Skeletal muscle tissue (tissue), 4 donors: ENCODE measurements around the gene CCDC57. TPM values are rescaled to one million over a fixed set of nuclear protein-coding genes. Genes with fewer than 3 reads are reported as not detected.

Source experiments
- H3K27ac ChIP-seq: one replicate; pipeline ENCODE4 v1.7.0; 2013; ENCODE audit warnings: mild to moderate bottlenecking, low read depth, low read length, inconsistent platforms
- H3K27me3 ChIP-seq, 3 donors: one replicate each; pipeline ENCODE4 v1.7.0; 2013; ENCODE audit warnings: low read length in 3 of 3; ENCODE audit not compliant: control insufficient read depth in 3 of 3, insufficient read depth in 3 of 3
- H3K36me3 ChIP-seq, 3 donors: one replicate each; pipeline ENCODE4 v1.7.0; 2013; ENCODE audit warnings: low read length in 3 of 3; ENCODE audit not compliant: control insufficient read depth in 3 of 3, insufficient read depth in 3 of 3
- H3K4me1 ChIP-seq, 3 donors: one replicate each; pipeline ENCODE4 v1.7.0; 2013; ENCODE audit warnings: low read length in 3 of 3, mild to moderate bottlenecking in 3 of 3; ENCODE audit not compliant: control insufficient read depth in 3 of 3, insufficient read depth in 3 of 3
- H3K4me3 ChIP-seq, 3 donors: one replicate each; pipeline ENCODE4 v1.7.0; 2013; ENCODE audit warnings: low read length in 3 of 3
- H3K9ac ChIP-seq, 3 donors: one replicate each; pipeline ENCODE4 v1.7.0; 2013; ENCODE audit warnings: low read length in 3 of 3, mild to moderate bottlenecking in 3 of 3, moderate library complexity in 2 of 3, low read depth in 1 of 3
- H3K9me3 ChIP-seq, 3 donors: one replicate each; pipeline ENCODE4 v1.7.0; 2013; ENCODE audit warnings: low read length in 3 of 3; ENCODE audit not compliant: control insufficient read depth in 3 of 3
- total RNA-seq: library from RNA; depleted of rRNA; stranded (reverse); fragments of >200 nt; gene quantifications from one replicate; pipeline ENCODE4 v1.2.3, GENCODE V29; 2014
- donor health status: Osteomylitis.

The CCDC57 gene
- total RNA-seq, 1 donor from 2014 or later: 11.5 TPM

- Histone ChIP-seq H3K36me3 (peaks cover 63 to 77% (median 69%) of the 10 kb centered on the region in 3 donors), H3K27me3 (no peaks in the 10 kb centered on the region), H3K4me3 (no peak overlapping the region), H3K9ac (no peak overlapping the region), H3K4me1 (no peaks in the 10 kb centered on the region), H3K9me3 (no peaks in the 10 kb centered on the region), H3K27ac (no peak overlapping the region)
These were observed 128.9 kb downstream of the CCDC57 start for GRCh38 chr17:82083533-82084359.

GRCh38 chr17:82083009-82083408 lies 129.6 kb downstream of the CCDC57 start:
- no peaks in the 10 kb centered on the region for H3K4me1 ChIP-seq

GRCh38 chr17:82082456-82082855 lies 130.2 kb downstream of the CCDC57 start:
- Histone ChIP-seq H3K27ac (no peak overlapping the region), H3K9ac (no peak overlapping the region), H3K36me3 (peaks cover 57 to 66% (median 59%) of the 10 kb centered on the region in 3 donors)

More at GRCh38 chr17:82083009-82083408, 129.6 kb downstream of the CCDC57 start:
- Histone ChIP-seq H3K27me3 (no peaks in the 10 kb centered on the region), H3K27ac (no peak overlapping the region), H3K9me3 (no peaks in the 10 kb centered on the region), H3K36me3 (peaks cover 61 to 70% (median 64%) of the 10 kb centered on the region in 3 donors), H3K9ac (no peak overlapping the region), H3K4me3 (no peak overlapping the region)

GRCh38 chr17:82081966-82082365 lies 130.7 kb downstream of the CCDC57 start:
- H3K4me1 ChIP-seq: no peaks in the 10 kb centered on the region

More at GRCh38 chr17:82082456-82082855, 130.2 kb downstream of the CCDC57 start:
- H3K9me3 ChIP-seq: no peaks in the 10 kb centered on the region
- H3K27me3 ChIP-seq: no peaks in the 10 kb centered on the region
- H3K4me3 ChIP-seq: no peak overlapping the region
- H3K4me1 ChIP-seq: no peaks in the 10 kb centered on the region

GRCh38 chr17:82081546-82081945 lies 131.1 kb downstream of the CCDC57 start:
- H3K9ac ChIP-seq: no peak overlapping the region
- peaks cover 52 to 59% (median 53%) of the 10 kb centered on the region in 3 donors for H3K36me3 ChIP-seq
- H3K4me1 ChIP-seq: no peaks in the 10 kb centered on the region
- H3K27me3 ChIP-seq: no peaks in the 10 kb centered on the region
- H3K27ac ChIP-seq: no peak overlapping the region
- H3K9me3 ChIP-seq: no peaks in the 10 kb centered on the region
- no peak overlapping the region for H3K4me3 ChIP-seq

More at GRCh38 chr17:82081966-82082365, 130.7 kb downstream of the CCDC57 start:
- no peak overlapping the region for H3K27ac ChIP-seq
- H3K9me3 ChIP-seq: no peaks in the 10 kb centered on the region
- H3K27me3 ChIP-seq: no peaks in the 10 kb centered on the region
- H3K36me3 ChIP-seq: peaks cover 54 to 62% (median 55%) of the 10 kb centered on the region in 3 donors
- no peak overlapping the region for H3K4me3 ChIP-seq
- H3K9ac ChIP-seq: no peak overlapping the region

- no peaks in the 10 kb centered on the region for H3K4me1 ChIP-seq
- no peak overlapping the region for H3K9ac ChIP-seq
- H3K27ac ChIP-seq: no peak overlapping the region
- no peak overlapping the region for H3K4me3 ChIP-seq
- H3K9me3 ChIP-seq: no peaks in the 10 kb centered on the region
- H3K36me3 ChIP-seq: peaks cover 47 to 53% (median 48%) of the 10 kb centered on the region in 3 donors
- H3K27me3 ChIP-seq: no peaks in the 10 kb centered on the region
These were observed 131.7 kb downstream of the CCDC57 start for GRCh38 chr17:82080789-82081464.

- no peaks in the 10 kb centered on the region for H3K27me3 ChIP-seq
- no peaks in the 10 kb centered on the region for H3K4me1 ChIP-seq
- no peak overlapping the region for H3K9ac ChIP-seq
- no peak overlapping the region for H3K27ac ChIP-seq
- H3K4me3 ChIP-seq: no peak overlapping the region
- peaks cover 43 to 49% (median 45%) of the 10 kb centered on the region in 3 donors for H3K36me3 ChIP-seq
- H3K9me3 ChIP-seq: no peaks in the 10 kb centered on the region
These were observed 132.4 kb downstream of the CCDC57 start for GRCh38 chr17:82080048-82080788.

GRCh38 chr17:82079001-82079677 lies 133.5 kb downstream of the CCDC57 start:
- Histone ChIP-seq H3K27me3 (no peaks in the 10 kb centered on the region), H3K4me3 (no peak overlapping the region), H3K27ac (no peak overlapping the region), H3K9ac (no peak overlapping the region), H3K4me1 (no peaks in the 10 kb centered on the region), H3K9me3 (no peaks in the 10 kb centered on the region), H3K36me3 (peaks cover 39 to 41% (median 40%) of the 10 kb centered on the region in 3 donors)

- H3K27ac ChIP-seq: no peak overlapping the region
- H3K9ac ChIP-seq: no peak overlapping the region
- no peaks in the 10 kb centered on the region for H3K4me1 ChIP-seq
- no peaks in the 10 kb centered on the region for H3K9me3 ChIP-seq
- no peak overlapping the region for H3K4me3 ChIP-seq
- H3K27me3 ChIP-seq: no peaks in the 10 kb centered on the region
- H3K36me3 ChIP-seq: peaks cover 33 to 35% (median 33%) of the 10 kb centered on the region in 3 donors
These were observed 134.2 kb downstream of the CCDC57 start for GRCh38 chr17:82078433-82078832.
